LNCaP clone FGC (cell line): ENCODE results near the gene ANKLE1.
A peak's percentile ranks its signal among the peaks of the same experiment; 100 is the strongest.

Experiments used
- DNase-seq: peaks from one replicate; pipeline ENCODE4 v3.0.0-alpha.2; 2011; ENCODE audit warnings: low read depth
- H3K4me3 ChIP-seq: 2 replicates; pipeline ENCODE4 v1.5.1; 2011; ENCODE audit warnings: mild to moderate bottlenecking, low read depth, low read length, control low read depth
- TF ChIP-seq, protein P1 (sequence below): IDR thresholded peaks from 2 replicates; pipeline ENCODE4 v1.5.1; 2012; ENCODE audit warnings: mild to moderate bottlenecking; ENCODE audit not compliant: control insufficient read depth, insufficient read depth; ENCODE audit errors: extremely low read depth

Gene ANKLE1

GRCh38 chr19:17260842-17261325 lies 20.8 kb upstream of the ANKLE1 start:
- DNase-seq = peak; percentile 58
- TF ChIP-seq, protein P1, sequence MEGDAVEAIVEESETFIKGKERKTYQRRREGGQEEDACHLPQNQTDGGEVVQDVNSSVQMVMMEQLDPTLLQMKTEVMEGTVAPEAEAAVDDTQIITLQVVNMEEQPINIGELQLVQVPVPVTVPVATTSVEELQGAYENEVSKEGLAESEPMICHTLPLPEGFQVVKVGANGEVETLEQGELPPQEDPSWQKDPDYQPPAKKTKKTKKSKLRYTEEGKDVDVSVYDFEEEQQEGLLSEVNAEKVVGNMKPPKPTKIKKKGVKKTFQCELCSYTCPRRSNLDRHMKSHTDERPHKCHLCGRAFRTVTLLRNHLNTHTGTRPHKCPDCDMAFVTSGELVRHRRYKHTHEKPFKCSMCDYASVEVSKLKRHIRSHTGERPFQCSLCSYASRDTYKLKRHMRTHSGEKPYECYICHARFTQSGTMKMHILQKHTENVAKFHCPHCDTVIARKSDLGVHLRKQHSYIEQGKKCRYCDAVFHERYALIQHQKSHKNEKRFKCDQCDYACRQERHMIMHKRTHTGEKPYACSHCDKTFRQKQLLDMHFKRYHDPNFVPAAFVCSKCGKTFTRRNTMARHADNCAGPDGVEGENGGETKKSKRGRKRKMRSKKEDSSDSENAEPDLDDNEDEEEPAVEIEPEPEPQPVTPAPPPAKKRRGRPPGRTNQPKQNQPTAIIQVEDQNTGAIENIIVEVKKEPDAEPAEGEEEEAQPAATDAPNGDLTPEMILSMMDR = peak; percentile 88
- no peak overlapping the region for H3K4me3 ChIP-seq

DNA sequence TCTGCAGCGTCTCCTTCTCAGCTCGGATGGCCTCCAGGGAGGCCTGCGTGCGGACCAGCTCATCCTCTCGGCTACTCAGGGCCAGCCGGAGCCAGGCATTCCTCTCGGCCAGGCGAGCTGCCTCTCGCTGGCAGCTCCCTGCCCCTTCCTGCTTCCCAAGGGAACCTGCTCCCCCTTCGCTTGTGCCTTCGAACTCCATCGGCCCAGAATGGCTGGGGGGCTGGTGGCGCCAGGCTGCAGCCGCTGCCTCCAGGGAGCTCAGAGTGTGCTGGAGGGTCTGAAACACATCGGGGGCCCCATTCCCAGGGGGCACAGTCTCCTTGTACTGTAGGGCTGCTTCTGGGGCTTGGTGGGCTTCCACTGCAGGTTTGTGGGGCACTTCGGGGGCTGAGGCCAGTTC lies 19.1 kb upstream of the ANKLE1 start:
- no peak overlapping the region for H3K4me3 ChIP-seq
- DNase-seq = no peak
- TF ChIP-seq, protein P1 = no peak

GRCh38 chr19:17263712-17264640 lies 17.7 kb upstream of the ANKLE1 start:
- TF ChIP-seq, protein P1 = no peak
- H3K4me3 ChIP-seq = no peak overlapping the region
- DNase-seq = no peak

- no peak for DNase-seq
- H3K4me3 ChIP-seq = no peak within 1 kb of the TSS
- TF ChIP-seq, protein P1 = no peak
These were observed 17.1 kb upstream of the ANKLE1 start, which contains the start of gene USHBP1 for GRCh38 chr19:17264641-17264979. USHBP1 (minus strand) TSS chr19:17264745; CDS start chr19:17264299, 446 bp downstream.

DNA sequence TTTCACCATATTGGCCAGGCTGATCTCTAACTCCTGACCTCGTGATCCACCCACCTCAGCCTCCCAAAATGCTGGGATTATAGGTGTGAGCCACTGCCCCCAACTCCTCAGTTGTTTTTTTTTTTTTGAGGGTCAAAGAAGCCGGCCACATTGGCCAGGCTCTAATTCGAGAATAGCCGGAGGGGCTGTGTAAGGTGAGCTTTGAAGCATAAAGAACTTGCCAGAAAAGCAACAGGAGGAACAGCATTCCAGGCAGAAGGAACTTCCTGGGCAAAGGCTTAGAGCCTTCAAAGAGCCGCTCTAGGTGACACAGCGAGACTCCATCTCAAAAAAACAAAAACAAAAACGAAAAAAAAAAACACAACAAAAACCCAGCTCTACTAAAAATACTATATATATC lies 15.7 kb upstream of the ANKLE1 start:
- TF ChIP-seq, protein P1 = no peak
- H3K4me3 ChIP-seq = no peak overlapping the region
- no peak for DNase-seq

DNA sequence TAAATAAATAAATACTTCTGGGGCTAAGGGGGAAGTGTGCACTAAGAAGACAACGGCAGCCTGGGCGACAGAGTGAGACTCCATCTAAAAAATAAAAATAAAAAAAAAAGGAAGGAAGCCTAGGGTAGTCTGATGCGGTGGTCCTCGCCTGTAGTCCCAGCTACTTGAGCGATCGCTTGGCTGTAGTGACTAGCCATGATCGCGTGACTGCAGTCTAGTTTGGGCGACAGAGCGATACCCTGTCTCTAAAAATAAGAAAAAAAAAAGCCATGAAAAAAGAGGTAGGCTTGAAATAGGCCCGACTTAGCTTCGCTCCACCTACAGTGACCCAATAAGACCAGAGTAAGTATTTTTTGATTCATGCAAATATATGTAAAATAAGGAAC lies 15.1 kb upstream of the ANKLE1 start:
- H3K4me3 ChIP-seq = no peak overlapping the region
- DNase-seq = no peak
- TF ChIP-seq, protein P1 = no peak
